ENCODE measurements around the gene SORD.
"Not testable (repeated sequence)": the region's sequence is repeated elsewhere in the genome, so short reads cannot be mapped to it uniquely, and the experiment has no call there.

SORD gene

DNA sequence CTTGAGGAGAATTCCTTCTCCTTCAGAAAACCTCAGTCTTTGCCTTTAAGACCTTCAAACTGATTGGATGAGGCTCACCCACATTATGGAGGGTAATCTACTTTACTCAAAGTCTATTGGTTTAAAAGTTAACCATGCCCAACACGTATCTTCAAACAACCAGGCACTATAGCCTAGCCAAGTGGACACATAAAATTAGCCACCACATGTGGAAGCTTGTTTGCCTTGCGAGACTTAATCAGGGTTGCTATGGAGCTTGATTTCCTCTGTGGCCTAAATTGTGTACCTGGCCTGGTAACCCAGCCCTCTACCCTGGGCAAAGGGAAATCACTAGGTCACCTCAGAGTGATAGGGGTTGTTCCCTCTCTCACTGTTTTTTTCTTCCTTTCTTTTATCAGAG is 19.9 kb downstream of the SORD start:
- H3K36me3 ChIP-seq (ENCODE audit: insufficient read depth, low read length); H3K27me3 ChIP-seq (ENCODE audit: control insufficient read depth, insufficient read depth, low read length); H3K4me1 ChIP-seq (ENCODE audit: control insufficient read depth, insufficient read depth, low read length): not testable (repeated sequence)

DNA sequence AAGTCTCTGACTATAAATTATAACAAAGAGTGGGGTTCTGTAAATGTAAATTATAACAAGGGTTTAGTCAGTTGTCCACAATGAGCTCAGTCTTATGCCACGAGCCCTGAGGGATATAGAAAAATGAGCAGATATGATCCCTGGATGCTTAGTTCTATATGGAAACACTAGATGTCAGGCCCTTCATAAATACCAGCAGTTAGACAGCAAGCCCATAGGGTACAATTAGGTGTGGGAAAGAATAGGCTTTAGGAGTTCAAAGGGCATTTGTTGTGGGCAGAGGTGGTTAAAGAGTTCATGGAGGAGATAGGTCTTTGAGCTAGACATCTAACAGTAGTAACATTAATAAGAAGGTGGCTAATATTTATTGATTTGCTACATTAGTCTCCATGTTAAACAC is 21.3 kb downstream of the SORD start:
- H3K4me2 ChIP-seq (ENCODE audit: low read length); H3K4me3 ChIP-seq (ENCODE audit: low read length); H3K27me3 ChIP-seq (ENCODE audit: control insufficient read depth, insufficient read depth, low read length); H3K9me3 ChIP-seq (replicated peaks; ENCODE audit: low read length); H3K36me3 ChIP-seq (ENCODE audit: insufficient read depth, low read length); H3K4me1 ChIP-seq (ENCODE audit: control insufficient read depth, insufficient read depth, low read length); H3K9ac ChIP-seq (ENCODE audit: low read depth, low read length): not testable (repeated sequence)

More for the DNA sequence above, 19.9 kb downstream of the SORD start:
- H3K9ac ChIP-seq (ENCODE audit: low read depth, low read length); H3K9me3 ChIP-seq (replicated peaks; ENCODE audit: low read length); H3K4me3 ChIP-seq (ENCODE audit: low read length); H3K4me2 ChIP-seq (ENCODE audit: low read length): not testable (repeated sequence)

DNA sequence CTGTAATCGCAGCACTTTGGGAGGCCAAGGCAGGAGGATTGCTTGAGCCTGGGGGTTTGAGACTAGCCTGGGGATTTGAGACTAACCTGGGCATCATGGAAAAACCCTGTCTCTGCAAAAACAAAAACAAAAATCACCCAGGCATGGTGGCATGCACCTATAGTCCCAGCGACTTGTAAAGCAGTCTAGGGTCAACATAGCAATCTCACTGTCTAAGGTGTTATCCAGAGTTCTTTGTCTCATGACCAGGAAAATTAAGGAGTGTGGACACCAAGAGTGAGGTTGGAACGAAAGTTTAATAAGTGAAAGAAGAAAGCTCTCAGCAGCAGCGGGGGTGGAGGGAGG is 25.4 kb downstream of the SORD start:
- not testable (repeated sequence) for H3K4me1 ChIP-seq (ENCODE audit: control insufficient read depth, insufficient read depth, low read length)

DNA sequence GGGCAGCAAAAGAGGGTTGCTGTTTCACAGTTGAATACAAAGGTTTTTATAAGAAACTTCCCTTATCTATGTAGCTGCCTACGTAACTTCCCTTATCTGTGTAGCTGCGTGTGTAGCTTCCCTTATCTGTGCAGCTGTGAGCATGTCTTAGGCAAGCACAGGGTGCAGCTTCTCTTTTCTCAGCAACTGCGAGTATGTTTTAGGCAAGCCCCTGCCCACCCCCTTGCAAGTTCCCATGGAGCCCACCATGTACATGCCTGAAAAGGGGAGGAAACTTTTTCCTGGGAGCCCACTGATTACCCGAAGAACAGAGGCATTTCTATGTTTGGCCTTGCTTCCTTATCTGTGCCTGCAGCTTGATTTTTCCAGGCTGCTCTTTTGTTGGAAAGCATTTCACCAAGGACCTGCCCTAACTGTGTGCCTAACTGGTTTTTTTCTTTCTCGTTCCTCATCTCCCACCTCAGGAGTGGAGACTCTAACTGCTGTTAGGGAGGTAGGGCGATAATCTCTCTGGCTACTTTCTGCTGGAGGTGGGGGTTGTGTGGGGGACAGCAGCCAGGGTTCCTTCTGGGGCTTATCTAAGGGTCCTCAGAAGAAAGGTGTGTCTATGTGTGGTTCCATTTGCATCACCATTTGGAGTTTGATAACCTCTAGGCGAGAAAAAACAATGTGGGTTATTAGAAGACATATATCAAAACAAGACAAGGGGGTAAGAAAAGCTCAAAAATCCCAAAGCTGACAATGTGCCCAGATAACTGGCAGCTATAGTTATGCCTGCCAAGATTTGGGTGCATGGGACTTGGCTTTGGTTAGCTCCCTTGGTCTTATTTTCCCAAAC is 26.0 kb downstream of the SORD start:
- no peak overlapping the region for H3K9ac ChIP-seq (ENCODE audit: low read depth, low read length)
- no peaks in the 10 kb centered on the region for H3K27me3 ChIP-seq (ENCODE audit: control insufficient read depth, insufficient read depth, low read length)
- H3K4me3 ChIP-seq (ENCODE audit: low read length), result no peak overlapping the region
- no peak overlapping the region for H3K4me2 ChIP-seq (ENCODE audit: low read length)
- H3K36me3 ChIP-seq (ENCODE audit: insufficient read depth, low read length), result peaks cover 3% of the 10 kb centered on the region
- no peaks in the 10 kb centered on the region for H3K9me3 ChIP-seq (replicated peaks; ENCODE audit: low read length)
- H3K4me1 ChIP-seq (ENCODE audit: control insufficient read depth, insufficient read depth, low read length), result no peaks in the 10 kb centered on the region

More for the DNA sequence above, 25.4 kb downstream of the SORD start:
- not testable (repeated sequence) for H3K27me3 ChIP-seq (ENCODE audit: control insufficient read depth, insufficient read depth, low read length); H3K36me3 ChIP-seq (ENCODE audit: insufficient read depth, low read length); H3K4me2 ChIP-seq (ENCODE audit: low read length); H3K9ac ChIP-seq (ENCODE audit: low read depth, low read length); H3K9me3 ChIP-seq (replicated peaks; ENCODE audit: low read length); H3K4me3 ChIP-seq (ENCODE audit: low read length)

DNA sequence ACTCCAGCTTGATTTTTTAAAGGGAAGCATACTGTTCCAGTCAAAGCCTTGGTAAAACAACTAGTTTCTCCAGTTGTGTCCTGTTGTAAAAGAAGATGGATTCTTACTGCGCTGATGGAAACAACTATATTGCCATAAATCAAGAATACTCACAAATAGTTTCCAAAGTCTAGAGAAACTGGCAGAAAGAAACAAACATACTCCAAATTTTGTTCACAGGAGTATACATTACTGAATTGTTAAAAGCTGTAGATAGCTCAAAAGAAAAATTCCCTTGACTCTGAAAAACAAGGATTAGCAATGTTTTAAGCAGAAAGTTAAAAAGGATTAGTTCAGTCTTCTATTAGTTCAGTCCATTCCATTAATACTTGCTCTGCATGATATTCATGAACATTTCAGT is 27.6 kb downstream of the SORD start:
- Histone ChIP-seq H3K4me1 (ENCODE audit: control insufficient read depth, insufficient read depth, low read length) (no peaks in the 10 kb centered on the region), H3K9ac (ENCODE audit: low read depth, low read length) (no peak overlapping the region), H3K36me3 (ENCODE audit: insufficient read depth, low read length) (peaks cover 3% of the 10 kb centered on the region), H3K4me3 (ENCODE audit: low read length) (no peak overlapping the region), H3K9me3 (replicated peaks; ENCODE audit: low read length) (no peaks in the 10 kb centered on the region), H3K27me3 (ENCODE audit: control insufficient read depth, insufficient read depth, low read length) (no peaks in the 10 kb centered on the region), H3K4me2 (ENCODE audit: low read length) (no peak overlapping the region)

DNA sequence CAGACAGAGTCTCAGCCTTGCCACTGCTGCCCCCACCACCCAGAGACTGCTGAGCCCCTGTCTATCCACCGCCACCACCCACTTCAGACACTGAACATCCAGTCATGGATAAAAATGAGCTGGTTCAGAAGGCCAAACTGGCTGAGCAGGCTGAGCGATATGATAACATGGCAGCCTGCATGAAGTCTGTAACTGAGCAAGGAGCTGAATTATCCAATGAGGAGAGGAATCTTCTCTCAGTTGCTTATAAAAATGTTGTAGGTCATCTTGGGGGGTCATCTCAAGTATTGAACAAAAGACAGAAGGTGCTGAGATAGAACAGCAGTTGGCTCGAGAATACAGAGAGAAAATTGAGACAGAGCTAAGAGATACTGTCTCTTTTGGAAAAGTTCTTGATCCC is 29.7 kb downstream of the SORD start:
- not testable (repeated sequence) for H3K36me3 ChIP-seq (ENCODE audit: insufficient read depth, low read length); H3K9ac ChIP-seq (ENCODE audit: low read depth, low read length)

DNA sequence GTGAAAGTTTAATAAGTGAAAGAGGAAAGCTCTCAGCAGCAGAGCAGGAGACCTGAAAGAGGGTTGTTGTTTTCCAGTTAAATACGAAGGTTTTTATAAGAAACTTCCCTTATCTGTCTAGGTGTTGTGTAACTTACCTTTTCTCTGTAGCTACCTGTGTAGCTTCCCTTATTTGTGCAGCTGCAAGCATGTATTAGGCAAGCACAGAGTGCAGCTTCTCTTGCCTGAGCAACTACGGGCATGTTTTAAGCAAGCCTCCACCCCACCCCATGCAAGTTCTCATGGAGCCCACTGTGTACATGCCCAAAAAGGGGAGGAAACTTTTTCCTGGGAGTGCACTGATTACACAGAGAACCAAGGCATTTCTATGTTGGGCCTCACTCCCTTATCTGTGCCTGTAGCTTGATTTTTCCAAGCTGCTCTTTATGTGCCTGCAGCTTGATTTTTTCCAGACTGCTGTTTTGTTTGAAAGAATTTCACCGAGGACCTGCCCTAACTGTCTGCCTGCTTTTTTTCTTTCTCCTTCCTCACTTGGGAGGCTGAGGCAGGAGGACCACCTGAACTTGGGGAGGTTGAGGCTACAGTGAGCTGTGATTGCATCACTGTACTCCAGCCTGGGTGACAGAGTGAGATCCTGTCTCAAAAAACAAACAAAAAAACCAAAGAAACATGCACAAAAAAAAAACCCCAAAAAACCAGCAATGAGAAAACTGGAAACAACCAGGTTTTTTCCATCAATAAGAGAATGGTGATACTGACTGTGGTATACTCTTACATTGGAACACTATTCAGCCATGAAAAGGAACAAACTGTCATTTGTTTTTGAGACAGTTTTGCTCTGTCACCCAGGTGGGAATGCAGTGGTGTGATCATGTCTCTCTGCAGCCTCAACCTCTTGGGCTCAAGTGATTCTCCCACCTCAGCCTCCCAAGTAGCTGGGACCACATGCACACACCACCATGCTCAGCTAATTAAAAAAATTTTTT is 36.0 kb downstream of the SORD start:
- not testable (repeated sequence) for H3K27me3 ChIP-seq (ENCODE audit: control insufficient read depth, insufficient read depth, low read length); H3K9ac ChIP-seq (ENCODE audit: low read depth, low read length); H3K36me3 ChIP-seq (ENCODE audit: insufficient read depth, low read length); H3K4me2 ChIP-seq (ENCODE audit: low read length); H3K9me3 ChIP-seq (replicated peaks; ENCODE audit: low read length); H3K4me3 ChIP-seq (ENCODE audit: low read length); H3K4me1 ChIP-seq (ENCODE audit: control insufficient read depth, insufficient read depth, low read length)

More for the DNA sequence above, 29.7 kb downstream of the SORD start:
- H3K4me3 ChIP-seq (ENCODE audit: low read length); H3K4me1 ChIP-seq (ENCODE audit: control insufficient read depth, insufficient read depth, low read length); H3K4me2 ChIP-seq (ENCODE audit: low read length); H3K27me3 ChIP-seq (ENCODE audit: control insufficient read depth, insufficient read depth, low read length); H3K9me3 ChIP-seq (replicated peaks; ENCODE audit: low read length): not testable (repeated sequence)

DNA sequence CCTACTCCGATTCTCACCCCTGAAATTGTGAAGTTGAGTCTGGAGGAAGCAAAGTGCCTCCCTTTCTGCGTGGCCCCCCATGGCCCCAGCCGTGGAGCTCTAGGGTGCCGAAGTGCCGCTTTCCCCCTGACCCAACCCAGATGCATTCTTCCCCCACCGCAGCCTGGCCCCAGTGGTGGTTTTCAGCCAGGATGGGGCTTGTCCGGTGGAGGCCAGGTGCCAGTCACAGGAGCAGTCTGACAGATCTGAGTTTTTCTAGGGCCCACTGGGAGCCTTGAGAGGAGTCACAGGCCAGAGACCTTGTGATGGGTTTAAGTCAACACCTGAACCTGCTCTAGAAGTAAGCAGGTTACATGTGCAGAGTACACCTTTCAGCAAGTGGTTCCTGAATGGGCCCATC is 39.3 kb downstream of the SORD start:
- not testable (repeated sequence) for H3K9me3 ChIP-seq (replicated peaks; ENCODE audit: low read length); H3K4me2 ChIP-seq (ENCODE audit: low read length); H3K36me3 ChIP-seq (ENCODE audit: insufficient read depth, low read length); H3K9ac ChIP-seq (ENCODE audit: low read depth, low read length); H3K4me3 ChIP-seq (ENCODE audit: low read length); H3K4me1 ChIP-seq (ENCODE audit: control insufficient read depth, insufficient read depth, low read length); H3K27me3 ChIP-seq (ENCODE audit: control insufficient read depth, insufficient read depth, low read length)

DNA sequence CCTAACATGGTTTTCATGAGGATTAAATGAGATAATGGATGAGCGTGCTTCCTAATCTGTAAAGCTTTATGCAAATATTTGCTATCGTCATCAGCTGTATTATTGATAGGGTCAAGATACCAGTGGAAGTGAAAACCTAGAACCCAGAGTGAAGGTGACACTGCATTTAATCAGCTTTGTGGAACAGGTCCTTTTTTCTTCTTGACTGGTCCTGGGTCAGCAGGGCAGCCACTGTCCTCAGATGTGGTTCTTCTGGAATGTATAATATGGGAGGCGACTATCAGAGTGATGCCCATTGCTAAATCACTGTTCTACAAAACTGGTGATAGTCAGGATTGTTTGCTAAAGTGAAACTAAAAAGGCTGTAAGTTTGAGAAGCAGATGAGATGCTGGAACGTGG is 41.4 kb downstream of the SORD start:
- H3K27me3 ChIP-seq (ENCODE audit: control insufficient read depth, insufficient read depth, low read length), result no peaks in the 10 kb centered on the region
- no peak overlapping the region for H3K4me2 ChIP-seq (ENCODE audit: low read length)
- H3K36me3 ChIP-seq (ENCODE audit: insufficient read depth, low read length), result no peaks in the 10 kb centered on the region
- H3K9me3 ChIP-seq (replicated peaks; ENCODE audit: low read length), result no peaks in the 10 kb centered on the region
- H3K4me3 ChIP-seq (ENCODE audit: low read length), result no peak overlapping the region
- H3K4me1 ChIP-seq (ENCODE audit: control insufficient read depth, insufficient read depth, low read length), result no peaks in the 10 kb centered on the region
- no peak overlapping the region for H3K9ac ChIP-seq (ENCODE audit: low read depth, low read length)

DNA sequence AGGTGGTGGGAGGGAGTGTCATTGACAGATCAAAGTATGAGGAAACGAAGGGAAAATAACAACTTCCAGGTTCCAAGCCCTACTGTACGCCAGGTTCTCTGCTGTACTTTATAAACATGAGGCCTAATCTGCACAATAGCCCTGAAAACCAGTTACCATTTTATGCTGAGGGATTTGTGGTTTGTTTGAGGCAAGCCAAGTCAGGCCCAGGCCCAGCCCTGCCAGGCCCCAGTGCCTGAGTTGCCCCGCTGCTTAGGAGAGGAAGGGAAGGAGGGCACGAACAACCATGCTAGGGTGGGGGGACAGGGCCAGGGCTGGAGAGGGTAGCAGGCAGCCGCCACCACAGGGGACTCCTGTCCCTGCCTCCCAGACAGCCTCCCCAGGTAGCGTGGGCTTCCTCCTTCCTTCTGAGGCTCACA is 47.0 kb downstream of the SORD start:
- H3K4me1 ChIP-seq (ENCODE audit: control insufficient read depth, insufficient read depth, low read length); H3K9me3 ChIP-seq (replicated peaks; ENCODE audit: low read length); H3K9ac ChIP-seq (ENCODE audit: low read depth, low read length); H3K4me2 ChIP-seq (ENCODE audit: low read length); H3K27me3 ChIP-seq (ENCODE audit: control insufficient read depth, insufficient read depth, low read length); H3K4me3 ChIP-seq (ENCODE audit: low read length); H3K36me3 ChIP-seq (ENCODE audit: insufficient read depth, low read length): not testable (repeated sequence)

DNA sequence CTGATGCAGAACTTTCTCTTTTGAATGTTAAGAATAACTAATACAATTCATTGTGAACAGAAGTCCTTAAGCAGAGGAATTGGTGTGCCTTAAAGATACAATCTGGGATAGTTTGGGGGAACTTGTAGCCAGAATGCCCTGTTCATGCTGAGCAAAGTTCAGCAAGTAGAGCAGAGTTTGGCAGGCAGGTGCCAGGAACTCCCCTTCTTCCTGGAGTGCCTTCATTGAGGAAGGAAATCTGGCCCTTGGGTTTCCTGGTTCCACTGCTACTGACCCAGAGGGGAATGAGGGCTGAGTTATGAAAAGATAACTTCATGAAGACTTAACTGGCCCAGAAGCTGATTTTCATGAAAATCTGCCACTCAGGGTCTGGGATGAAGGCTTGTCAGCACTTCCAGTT is 50.6 kb downstream of the SORD start:
- H3K4me1 ChIP-seq (ENCODE audit: control insufficient read depth, insufficient read depth, low read length); H3K9me3 ChIP-seq (replicated peaks; ENCODE audit: low read length); H3K4me3 ChIP-seq (ENCODE audit: low read length); H3K4me2 ChIP-seq (ENCODE audit: low read length); H3K27me3 ChIP-seq (ENCODE audit: control insufficient read depth, insufficient read depth, low read length); H3K36me3 ChIP-seq (ENCODE audit: insufficient read depth, low read length); H3K9ac ChIP-seq (ENCODE audit: low read depth, low read length): not testable (repeated sequence)

Data from skeletal muscle satellite cell (primary cell).